Central memory CD4-positive, alpha-beta T cell (primary cell): ENCODE results near the gene CD163.
"Not testable (repeated sequence)": the region's sequence is repeated elsewhere in the genome, so short reads cannot be mapped to it uniquely, and the experiment has no call there.

Experiments
- DNase-seq: peaks from one replicate; pipeline ENCODE4 v3.0.0; 2022

The CD163 gene

DNA sequence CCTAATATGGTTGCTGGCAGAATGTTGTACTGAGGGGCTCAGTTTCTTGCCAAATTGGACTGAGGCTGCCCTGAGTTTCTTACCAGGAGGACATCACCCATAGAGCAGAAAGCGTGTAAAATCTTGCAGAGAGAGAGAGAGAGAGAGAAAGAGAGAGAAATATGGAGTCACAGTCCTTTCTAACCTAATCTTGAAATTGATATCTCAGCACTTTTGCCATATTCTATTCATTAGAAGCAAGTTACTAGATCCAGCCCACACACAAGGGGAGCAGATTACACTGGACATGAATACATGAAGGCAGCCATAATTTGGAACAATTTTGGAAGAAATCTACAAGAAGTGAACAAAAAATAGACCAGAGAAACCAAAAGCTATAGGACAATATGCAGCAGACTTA lies 55.5 kb downstream of the CD163 start:
- no peak for DNase-seq

DNA sequence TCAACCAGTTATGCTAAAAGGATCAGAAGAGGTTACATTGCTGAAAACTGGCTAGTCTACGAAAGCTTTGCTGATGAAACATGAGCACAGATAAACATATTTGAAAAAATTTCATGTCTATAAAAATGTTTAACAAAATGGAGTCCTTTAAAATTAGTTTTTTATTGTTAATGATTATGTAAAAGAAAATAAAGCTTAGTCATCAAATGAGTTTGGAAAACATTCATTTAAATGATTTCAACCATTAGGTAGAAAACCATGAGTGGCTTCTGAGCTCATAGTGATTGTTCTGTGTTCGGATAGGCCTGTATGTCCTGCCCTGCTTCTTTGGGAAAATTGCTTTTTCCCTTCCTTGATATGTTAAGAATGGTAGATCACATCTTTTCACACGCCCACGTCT lies 59.0 kb downstream of the CD163 start:
- no peak for DNase-seq

DNA sequence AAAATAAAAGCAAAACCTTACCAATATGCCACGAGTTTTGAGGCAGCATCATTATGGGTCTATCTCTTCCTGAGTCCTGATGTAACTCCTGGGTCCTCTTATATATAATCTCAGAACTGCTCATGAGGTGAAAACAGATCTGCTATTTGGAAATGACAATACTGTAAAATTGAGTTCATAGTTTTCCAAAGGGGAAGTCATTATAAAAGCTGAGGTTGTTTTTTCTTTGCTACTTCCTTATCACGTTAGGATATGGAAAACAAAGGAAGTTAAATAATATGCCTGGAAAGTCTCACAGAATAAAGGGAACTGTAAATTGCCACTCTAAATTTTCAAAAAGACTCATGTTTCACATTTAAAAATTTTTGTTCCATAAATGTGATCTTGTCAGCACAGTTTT lies 59.5 kb downstream of the CD163 start, which contains the start of gene CD163L1:
Gene CD163L1 (minus strand): TSS at position 78 of the 400 bp plus-strand sequence. CDS start 26 bp downstream, at position 52.
- no peak for DNase-seq

DNA sequence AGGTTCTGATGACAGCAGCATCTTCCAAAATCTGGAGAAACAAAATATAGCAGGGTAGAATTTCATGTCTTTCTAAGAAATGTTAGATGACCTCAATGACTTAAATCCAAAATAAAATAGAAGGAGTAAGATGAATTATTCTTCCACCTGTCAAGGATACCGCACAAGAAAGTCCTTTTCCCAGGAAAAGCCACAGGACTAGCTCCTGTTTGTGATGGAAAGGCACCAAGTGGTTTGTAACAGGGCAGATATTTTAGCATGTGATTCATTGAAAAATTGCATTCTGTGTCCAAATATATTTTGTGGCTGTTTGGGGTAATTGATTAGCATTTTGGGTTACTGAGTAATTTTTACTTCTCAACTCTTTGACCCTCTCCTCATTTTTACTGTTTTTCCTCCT lies 62.4 kb downstream of the CD163 start:
- DNase-seq: no peak

DNA sequence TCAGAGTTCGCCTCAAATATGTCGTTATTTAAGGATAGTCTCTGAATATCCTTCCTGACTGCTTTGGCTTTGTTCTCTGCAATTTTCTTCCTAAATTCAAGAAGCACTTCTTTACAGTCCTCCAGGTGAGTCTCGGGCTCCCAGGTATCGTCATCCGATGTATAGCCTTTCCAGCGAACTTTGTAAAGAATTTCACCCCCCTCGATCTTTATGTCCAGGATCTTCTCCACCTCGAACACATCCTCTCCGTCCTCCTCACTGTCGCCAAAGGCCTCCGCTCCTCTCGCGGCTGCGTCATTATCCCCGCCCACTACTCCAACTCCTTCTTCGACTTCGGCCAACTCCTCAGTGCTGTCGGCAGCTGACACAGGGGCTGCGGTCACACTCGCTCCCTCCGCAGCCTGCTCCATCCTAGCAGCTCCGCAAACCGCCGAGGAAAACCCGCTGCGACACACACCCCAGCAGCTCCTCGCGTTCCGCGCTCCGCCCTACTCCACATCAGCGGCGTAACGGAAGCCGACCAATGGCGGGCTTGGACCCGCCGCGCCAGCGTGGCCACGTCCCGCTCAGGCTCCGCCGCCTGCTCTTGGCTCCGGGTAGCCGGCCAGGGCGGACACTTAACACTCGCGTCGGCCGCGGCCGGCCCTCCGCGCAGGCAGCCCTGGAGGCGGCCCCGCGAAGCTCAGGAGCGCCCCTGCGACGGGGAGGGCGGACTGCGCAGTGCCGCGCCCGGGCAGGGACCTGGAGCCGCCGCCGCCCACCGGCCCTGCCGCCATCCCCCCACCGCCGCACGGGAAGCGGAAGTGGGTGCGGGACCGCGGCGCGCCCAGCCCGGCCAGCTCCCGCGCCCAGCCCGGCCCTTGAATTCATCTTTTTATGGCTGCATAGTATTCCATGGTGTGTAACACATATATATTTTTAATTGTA lies 63.7 kb downstream of the CD163 start:
- DNase-seq: peak; percentile 14

DNA sequence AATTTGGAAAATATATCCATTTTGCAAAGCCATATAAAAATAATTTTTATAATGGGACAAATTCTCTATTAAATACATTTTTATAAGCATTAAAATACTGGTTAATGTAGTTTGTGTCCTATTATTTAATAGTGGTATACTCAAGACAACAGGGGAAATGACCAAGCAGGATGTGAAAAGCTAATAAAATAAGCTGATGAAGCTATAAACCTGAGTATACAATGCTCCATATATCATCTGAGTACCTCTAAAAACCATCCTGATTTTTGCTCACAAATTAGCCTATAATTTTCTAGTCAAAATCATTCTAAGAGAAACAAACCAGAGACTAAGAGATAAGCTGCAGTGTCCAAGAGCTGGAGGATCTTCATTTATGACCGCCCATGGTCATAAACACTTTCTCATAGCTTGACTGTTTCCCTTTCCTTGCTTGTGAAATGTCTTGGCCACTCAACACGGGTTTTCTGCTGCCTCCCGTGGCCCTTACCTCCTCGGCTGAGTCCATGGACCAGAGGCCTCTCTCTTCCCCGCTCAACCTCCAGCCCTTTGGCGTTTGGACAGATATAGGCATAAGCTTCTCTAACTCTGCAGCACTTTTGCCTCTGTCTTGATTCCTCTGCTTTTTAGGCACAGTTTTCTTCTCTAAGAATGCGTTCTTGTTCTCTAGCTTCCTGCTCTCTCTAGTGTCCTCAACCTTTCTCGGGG lies 65.1 kb downstream of the CD163 start:
- DNase-seq: not testable (repeated sequence)

DNA sequence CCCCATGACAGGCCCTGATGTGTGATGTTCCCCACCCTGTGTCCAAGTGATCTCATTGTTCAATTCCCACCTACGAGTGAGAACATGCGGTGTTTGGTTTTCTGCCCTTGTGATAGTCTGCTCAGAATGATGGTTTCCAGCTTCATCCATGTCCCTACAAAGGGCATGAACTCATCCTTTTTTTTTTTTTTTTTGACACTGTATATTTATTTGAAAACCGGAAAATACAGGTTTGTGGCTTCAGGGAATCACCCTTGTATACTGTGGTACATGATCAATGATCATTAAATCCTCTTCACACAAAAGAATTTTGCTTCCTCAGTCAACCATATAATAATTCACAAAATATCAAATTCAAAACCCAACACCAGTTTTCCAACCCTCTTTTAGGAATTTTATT lies 66.1 kb downstream of the CD163 start:
- DNase-seq: not testable (repeated sequence)

DNA sequence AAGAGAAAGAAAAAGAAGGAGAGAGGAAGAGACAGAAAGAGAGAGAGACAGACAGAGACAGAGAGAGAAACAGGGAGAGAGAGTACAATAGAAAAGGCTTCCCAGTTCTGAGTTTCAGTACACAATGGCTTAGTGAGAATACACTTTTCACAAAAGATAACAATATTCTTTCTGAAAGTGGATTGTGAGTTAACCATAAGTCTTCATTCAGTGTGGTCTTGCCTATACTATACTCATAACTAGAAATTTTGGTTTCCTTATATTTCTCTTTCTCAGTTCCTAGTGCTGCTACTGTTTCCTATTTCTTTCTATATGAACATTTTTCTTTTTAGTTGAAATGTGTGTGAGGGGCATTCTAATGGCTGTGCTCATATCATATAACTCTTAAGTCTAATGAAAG lies 68.9 kb downstream of the CD163 start:
- DNase-seq: no peak

DNA sequence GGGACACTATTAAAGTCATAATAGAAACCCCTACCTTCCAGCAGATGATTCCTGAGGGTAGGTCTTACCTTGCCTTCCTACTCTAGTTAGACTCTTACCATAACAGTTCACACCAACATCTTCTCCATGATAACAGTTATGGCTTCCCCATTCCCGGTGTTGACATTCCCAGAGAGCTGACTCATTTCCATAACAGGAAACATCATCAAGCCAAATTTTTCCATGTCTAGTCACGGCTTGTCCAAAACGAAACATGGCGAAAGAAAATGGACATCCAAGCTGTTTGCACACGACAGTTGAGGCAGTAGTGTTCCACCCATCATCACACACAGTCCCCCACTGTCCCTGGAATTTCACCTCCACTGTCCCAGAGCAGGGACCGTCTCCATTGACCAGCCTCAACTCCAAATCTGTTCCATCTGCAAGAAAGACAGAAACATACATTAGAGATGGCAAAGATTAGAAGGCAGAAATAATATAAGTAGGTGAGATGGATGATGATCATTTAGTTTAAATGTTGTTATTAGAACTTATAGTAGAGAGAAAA lies 70.2 kb downstream of the CD163 start:
- DNase-seq: no peak

DNA sequence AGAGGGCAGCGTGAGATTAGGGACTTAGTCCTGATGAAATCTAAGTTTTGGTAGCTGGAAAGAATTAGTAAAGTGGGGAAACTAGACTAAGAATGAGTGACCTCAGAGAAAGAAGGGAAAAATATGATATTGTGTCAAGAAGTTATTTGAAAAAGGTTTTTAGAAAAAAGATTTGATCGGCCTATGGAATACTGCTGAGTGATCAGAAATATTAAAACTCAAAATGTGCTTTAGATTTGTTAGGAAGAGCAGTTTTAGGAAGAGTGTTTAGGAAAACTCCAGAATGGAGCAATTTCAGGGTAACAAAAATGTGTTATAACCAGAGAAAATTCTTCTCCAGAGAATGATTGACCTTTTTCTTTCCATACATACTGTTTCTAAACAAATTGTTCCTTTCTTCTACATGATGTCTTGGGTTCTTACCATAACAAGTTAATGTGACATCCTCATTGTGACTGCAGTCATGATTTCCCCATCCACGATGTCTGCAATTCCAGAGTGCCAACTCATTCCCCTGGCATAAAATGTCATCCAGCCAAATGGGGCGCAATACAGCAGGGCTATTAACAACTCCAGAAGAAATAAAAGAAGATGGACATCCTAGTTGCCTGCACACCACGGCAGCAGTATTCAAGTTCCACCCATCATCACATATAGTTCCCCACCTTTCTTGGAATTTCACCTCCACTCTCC lies 71.4 kb downstream of the CD163 start:
- no peak for DNase-seq
